Keratinocyte (primary cell): Measurements from ENCODE around the gene BICDL1.

Experiments used
- EZH2 ChIP-seq: IDR thresholded peaks from one replicate; pipeline ENCODE4 v1.6.1; 2012; ENCODE audit warnings: inconsistent platforms, mild to moderate bottlenecking, low read length, moderate library complexity
- TF ChIP-seq, protein P1 (sequence below), 3 experiments: IDR thresholded peaks in 1 of 3; conservative IDR thresholded peaks in 1 of 3; optimal IDR thresholded peaks in 1 of 3; 2 replicates in 2 of 3; 3 replicates in 1 of 3; pipeline versions ENCODE3 to v1.5.1; 2011; ENCODE audit warnings: low read length in 3 of 3, mild to moderate bottlenecking in 3 of 3, moderate library complexity in 2 of 3, control low read depth in 1 of 3, inconsistent platforms in 1 of 3; ENCODE audit not compliant: insufficient read depth in 2 of 3; ENCODE audit errors: extremely low read depth in 1 of 3

- TF ChIP-seq, protein P1, sequence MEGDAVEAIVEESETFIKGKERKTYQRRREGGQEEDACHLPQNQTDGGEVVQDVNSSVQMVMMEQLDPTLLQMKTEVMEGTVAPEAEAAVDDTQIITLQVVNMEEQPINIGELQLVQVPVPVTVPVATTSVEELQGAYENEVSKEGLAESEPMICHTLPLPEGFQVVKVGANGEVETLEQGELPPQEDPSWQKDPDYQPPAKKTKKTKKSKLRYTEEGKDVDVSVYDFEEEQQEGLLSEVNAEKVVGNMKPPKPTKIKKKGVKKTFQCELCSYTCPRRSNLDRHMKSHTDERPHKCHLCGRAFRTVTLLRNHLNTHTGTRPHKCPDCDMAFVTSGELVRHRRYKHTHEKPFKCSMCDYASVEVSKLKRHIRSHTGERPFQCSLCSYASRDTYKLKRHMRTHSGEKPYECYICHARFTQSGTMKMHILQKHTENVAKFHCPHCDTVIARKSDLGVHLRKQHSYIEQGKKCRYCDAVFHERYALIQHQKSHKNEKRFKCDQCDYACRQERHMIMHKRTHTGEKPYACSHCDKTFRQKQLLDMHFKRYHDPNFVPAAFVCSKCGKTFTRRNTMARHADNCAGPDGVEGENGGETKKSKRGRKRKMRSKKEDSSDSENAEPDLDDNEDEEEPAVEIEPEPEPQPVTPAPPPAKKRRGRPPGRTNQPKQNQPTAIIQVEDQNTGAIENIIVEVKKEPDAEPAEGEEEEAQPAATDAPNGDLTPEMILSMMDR (optimal IDR thresholded peaks at IDR 0.05 in 1 of 3, IDR thresholded peaks at IDR 0.05 in 1 of 3, conservative IDR thresholded peaks at IDR 0.05 in 1 of 3; ENCODE audit: extremely low read depth in 1 of 3, insufficient read depth in 2 of 3, low read length in 3 of 3), result no peak
- TF ChIP-seq EZH2, result no peak
Observed at GRCh38 chr12:120125029-120125428, 136.0 kb downstream of the BICDL1 start.
